ENCODE measurements around the gene ATP5F1B.

Gene ATP5F1B

DNA sequence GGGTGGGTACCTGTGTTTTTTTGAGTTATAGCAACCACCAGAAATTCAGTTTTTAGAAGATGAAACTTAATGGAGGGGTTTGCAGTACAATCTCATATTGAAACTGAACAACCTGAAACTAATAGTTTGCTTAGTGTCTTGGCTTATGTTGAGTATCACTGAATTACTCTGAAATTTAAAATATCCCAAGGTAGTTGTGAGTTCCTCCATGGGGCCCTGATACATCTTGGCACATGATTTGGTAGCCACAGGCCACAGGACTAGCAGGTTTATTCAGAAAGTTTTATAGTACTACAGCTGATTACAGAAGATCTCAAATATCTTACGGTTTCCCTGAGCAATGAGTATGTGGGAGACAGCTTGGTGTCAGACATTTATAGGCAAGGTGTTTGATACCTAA, 31.9 kb upstream of the ATP5F1B start:
- no peak overlapping the region for H3K27ac ChIP-seq (ENCODE audit: low read depth, low read length)
- no peak overlapping the region for H2AFZ ChIP-seq (ENCODE audit: low read depth, low read length, severe bottlenecking)
- H3K9ac ChIP-seq (ENCODE audit: low read length), result no peak overlapping the region
- peaks cover 94% of the 10 kb centered on the region for H3K79me2 ChIP-seq (ENCODE audit: insufficient read depth, low read length)
- H3K9me2 ChIP-seq (replicated peaks; ENCODE audit: insufficient read depth, low read length), result no peaks in the 10 kb centered on the region
- no peak overlapping the region for H3K4me2 ChIP-seq (ENCODE audit: low read depth, low read length, poor library complexity, severe bottlenecking)
- TF ChIP-seq EZH2phosphoT487 (conservative IDR thresholded peaks at IDR 0.05; ENCODE audit: low read length), result no peak
- TF ChIP-seq, protein P1, sequence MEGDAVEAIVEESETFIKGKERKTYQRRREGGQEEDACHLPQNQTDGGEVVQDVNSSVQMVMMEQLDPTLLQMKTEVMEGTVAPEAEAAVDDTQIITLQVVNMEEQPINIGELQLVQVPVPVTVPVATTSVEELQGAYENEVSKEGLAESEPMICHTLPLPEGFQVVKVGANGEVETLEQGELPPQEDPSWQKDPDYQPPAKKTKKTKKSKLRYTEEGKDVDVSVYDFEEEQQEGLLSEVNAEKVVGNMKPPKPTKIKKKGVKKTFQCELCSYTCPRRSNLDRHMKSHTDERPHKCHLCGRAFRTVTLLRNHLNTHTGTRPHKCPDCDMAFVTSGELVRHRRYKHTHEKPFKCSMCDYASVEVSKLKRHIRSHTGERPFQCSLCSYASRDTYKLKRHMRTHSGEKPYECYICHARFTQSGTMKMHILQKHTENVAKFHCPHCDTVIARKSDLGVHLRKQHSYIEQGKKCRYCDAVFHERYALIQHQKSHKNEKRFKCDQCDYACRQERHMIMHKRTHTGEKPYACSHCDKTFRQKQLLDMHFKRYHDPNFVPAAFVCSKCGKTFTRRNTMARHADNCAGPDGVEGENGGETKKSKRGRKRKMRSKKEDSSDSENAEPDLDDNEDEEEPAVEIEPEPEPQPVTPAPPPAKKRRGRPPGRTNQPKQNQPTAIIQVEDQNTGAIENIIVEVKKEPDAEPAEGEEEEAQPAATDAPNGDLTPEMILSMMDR (IDR thresholded peaks at IDR 0.05; ENCODE audit: insufficient read depth, low read length, poor library complexity, severe bottlenecking), result no peak
- peaks cover 17% of the 10 kb centered on the region for H3F3A ChIP-seq (ENCODE audit: insufficient read depth)
- peaks cover 12% of the 10 kb centered on the region for H3K36me3 ChIP-seq (ENCODE audit: low read length)
- H3K27me3 ChIP-seq (ENCODE audit: low read length), result no peaks in the 10 kb centered on the region
- no peak overlapping the region for H3K4me3 ChIP-seq (ENCODE audit: insufficient read depth, low read length, poor library complexity, severe bottlenecking)
- no peaks in the 10 kb centered on the region for H3K9me3 ChIP-seq (ENCODE audit: insufficient read depth, low read length)
- peaks cover 19% of the 10 kb centered on the region for H4K20me1 ChIP-seq (ENCODE audit: low read depth, low read length)

DNA sequence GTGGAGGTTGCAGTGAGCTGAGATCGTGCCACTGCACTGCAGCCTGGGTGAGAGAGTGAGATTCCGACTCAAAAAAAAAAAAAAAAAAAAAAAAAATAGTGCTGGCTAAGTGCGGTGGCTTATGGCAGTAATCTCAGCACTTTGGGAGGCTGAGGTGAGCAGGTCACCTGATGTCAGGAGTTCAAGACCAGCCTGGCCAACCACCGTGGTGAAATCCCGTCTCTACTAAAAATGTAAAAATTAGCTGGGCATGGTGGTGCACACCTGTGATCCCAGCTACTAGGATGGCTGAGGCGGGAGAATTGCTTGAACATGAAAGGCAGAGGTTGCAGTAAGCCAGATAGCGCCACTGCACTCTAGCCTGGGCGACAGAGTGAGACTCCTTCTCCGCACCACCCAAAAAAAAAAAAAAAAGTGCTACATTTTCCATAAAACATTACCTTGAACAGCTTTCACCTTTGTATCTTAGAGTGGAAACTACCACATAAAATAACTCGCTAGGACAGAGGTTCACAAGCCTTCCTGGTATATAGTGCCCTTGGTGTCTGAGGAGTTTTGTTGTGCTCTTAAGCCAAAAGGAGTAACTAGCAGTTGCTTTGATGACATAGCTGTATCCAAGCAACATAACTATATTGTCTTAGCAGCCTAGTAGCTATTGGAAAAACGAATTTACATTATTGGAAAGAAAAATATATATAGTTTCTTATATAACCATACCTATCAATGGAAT, 31.2 kb upstream of the ATP5F1B start:
- Histone ChIP-seq H3K9ac (ENCODE audit: low read length) (no peak overlapping the region), H3K36me3 (ENCODE audit: low read length) (peaks cover 19% of the 10 kb centered on the region), H2AFZ (ENCODE audit: low read depth, low read length, severe bottlenecking) (no peak overlapping the region), H3K27ac (ENCODE audit: low read depth, low read length) (no peak overlapping the region), H3K4me2 (ENCODE audit: low read depth, low read length, poor library complexity, severe bottlenecking) (no peak overlapping the region), H4K20me1 (ENCODE audit: low read depth, low read length) (peaks cover 21% of the 10 kb centered on the region), H3K27me3 (ENCODE audit: low read length) (no peaks in the 10 kb centered on the region), H3K79me2 (ENCODE audit: insufficient read depth, low read length) (peaks cover 94% of the 10 kb centered on the region), H3F3A (ENCODE audit: insufficient read depth) (peaks cover 22% of the 10 kb centered on the region), H3K9me2 (replicated peaks; ENCODE audit: insufficient read depth, low read length) (no peaks in the 10 kb centered on the region), H3K9me3 (ENCODE audit: insufficient read depth, low read length) (no peaks in the 10 kb centered on the region), H3K4me3 (ENCODE audit: insufficient read depth, low read length, poor library complexity, severe bottlenecking) (no peak overlapping the region)
- TF ChIP-seq, protein P1 (IDR thresholded peaks at IDR 0.05; ENCODE audit: insufficient read depth, low read length, poor library complexity, severe bottlenecking), result no peak
- TF ChIP-seq EZH2phosphoT487 (conservative IDR thresholded peaks at IDR 0.05; ENCODE audit: low read length), result no peak

DNA sequence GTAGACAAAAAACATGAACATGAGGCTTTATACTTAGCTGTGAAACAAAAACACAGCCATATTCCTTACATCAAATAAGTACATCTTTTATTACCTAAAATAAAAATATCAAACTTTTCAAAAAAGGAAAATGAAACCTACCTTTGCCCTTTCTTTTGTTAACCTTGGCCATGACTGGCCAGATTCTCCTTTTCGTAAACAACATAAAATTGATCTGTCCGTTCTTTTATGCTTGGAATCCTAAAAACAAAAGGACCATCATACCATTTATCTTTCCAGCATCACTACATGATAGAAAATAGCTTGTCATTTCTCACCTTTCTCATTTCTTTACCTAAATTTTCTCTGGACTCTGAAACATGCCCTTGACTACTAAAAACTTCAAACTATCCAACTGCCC, 25.8 kb upstream of the ATP5F1B start:
- Histone ChIP-seq H3K27me3 (ENCODE audit: low read length) (no peaks in the 10 kb centered on the region), H3K4me3 (ENCODE audit: insufficient read depth, low read length, poor library complexity, severe bottlenecking) (no peak overlapping the region), H3K9me2 (replicated peaks; ENCODE audit: insufficient read depth, low read length) (no peaks in the 10 kb centered on the region), H3K9ac (ENCODE audit: low read length) (no peak overlapping the region), H3K4me2 (ENCODE audit: low read depth, low read length, poor library complexity, severe bottlenecking) (no peak overlapping the region), H4K20me1 (ENCODE audit: low read depth, low read length) (peaks cover 28% of the 10 kb centered on the region), H3K9me3 (ENCODE audit: insufficient read depth, low read length) (no peaks in the 10 kb centered on the region), H2AFZ (ENCODE audit: low read depth, low read length, severe bottlenecking) (no peak overlapping the region), H3F3A (ENCODE audit: insufficient read depth) (peaks cover 34% of the 10 kb centered on the region), H3K79me2 (ENCODE audit: insufficient read depth, low read length) (peaks cover 67% of the 10 kb centered on the region), H3K36me3 (ENCODE audit: low read length) (peaks cover 53% of the 10 kb centered on the region), H3K27ac (ENCODE audit: low read depth, low read length) (no peak overlapping the region)
- no peak for TF ChIP-seq EZH2phosphoT487 (conservative IDR thresholded peaks at IDR 0.05; ENCODE audit: low read length)
- TF ChIP-seq, protein P1 (IDR thresholded peaks at IDR 0.05; ENCODE audit: insufficient read depth, low read length, poor library complexity, severe bottlenecking), result no peak
